ENCODE results near the gene GASK1A. TPM values are rescaled to one million over a fixed set of nuclear protein-coding genes. Genes with fewer than 3 reads are reported as not detected.

The GASK1A gene
- total RNA-seq, 2 experiments from 2014 or later, result not detected

DNA sequence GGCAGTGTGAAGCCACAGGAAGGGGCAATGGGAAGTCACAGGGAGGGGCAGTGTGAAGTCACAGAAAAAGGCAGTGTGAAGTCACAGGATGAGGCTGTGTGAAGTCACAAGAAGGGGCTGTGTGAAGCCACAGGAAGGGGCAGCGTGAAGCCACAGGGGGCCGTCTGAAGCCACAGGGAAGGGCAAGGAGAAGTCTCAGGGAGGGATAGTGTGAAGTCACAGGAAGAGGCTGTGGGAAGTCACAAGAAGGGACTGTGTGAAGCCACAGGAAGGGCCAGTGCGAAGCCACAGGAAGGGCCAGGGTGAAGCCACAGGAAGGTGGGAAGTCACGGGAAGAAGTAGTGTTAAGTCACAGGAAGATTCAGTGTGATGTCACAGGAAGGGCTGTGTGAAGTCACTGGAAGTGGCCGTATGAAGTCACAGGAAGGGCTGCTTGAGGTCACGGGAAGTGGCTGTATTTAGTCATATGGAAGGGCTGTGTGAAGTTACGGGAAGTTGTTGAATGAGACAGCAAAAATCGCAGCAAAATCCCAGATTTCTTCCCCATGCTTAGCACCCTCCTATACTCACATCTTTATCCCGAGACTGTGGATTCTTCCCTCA, 38.6 kb downstream of the GASK1A start:
- H3K36me3 Mint-ChIP-seq, result peaks cover 1% of the 10 kb centered on the region
- H3K4me3 Mint-ChIP-seq, result no peak overlapping the region
- peaks cover 17% of the 10 kb centered on the region for H3K9me3 Mint-ChIP-seq
- no peak overlapping the region for H3K27ac Mint-ChIP-seq
- CTCF ChIA-PET, result no interaction called here
- peaks cover 33% of the 10 kb centered on the region for H3K4me1 Mint-ChIP-seq (ENCODE audit: low read depth)
- DNase-seq, result no peak
- POLR2A ChIA-PET, result no interaction called here
- H3K27me3 Mint-ChIP-seq, result no peaks in the 10 kb centered on the region
- intact Hi-C loops (cut with micrococcal nuclease), result no loop called here

DNA sequence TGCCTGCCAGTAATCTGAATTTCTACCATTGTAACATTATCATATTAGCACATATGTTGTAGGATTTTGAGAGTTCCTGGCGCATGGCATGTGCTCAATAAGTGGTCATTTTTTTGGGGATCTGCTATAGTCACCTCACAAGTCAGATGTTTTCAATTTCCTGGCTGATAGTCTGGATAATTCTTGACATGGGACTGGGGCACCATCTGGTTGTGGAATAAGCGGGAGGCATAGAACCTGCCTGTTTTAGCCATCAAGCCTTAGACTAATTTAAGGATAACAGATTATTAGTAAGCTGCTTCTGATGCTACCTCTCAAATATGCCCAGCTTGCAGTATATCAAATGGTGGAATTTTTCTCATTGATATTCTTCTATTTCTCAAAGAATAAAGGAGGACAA, 39.1 kb downstream of the GASK1A start:
- peaks cover 1% of the 10 kb centered on the region for H3K36me3 Mint-ChIP-seq
- intact Hi-C loops (cut with micrococcal nuclease), result no loop called here
- CTCF ChIA-PET, result no interaction called here
- H3K27me3 Mint-ChIP-seq, result no peaks in the 10 kb centered on the region
- H3K4me1 Mint-ChIP-seq (ENCODE audit: low read depth), result peaks cover 39% of the 10 kb centered on the region
- no peak overlapping the region for H3K4me3 Mint-ChIP-seq
- no peak for DNase-seq
- no peak overlapping the region for H3K27ac Mint-ChIP-seq
- peaks cover 18% of the 10 kb centered on the region for H3K9me3 Mint-ChIP-seq
- POLR2A ChIA-PET, result no interaction called here

DNA sequence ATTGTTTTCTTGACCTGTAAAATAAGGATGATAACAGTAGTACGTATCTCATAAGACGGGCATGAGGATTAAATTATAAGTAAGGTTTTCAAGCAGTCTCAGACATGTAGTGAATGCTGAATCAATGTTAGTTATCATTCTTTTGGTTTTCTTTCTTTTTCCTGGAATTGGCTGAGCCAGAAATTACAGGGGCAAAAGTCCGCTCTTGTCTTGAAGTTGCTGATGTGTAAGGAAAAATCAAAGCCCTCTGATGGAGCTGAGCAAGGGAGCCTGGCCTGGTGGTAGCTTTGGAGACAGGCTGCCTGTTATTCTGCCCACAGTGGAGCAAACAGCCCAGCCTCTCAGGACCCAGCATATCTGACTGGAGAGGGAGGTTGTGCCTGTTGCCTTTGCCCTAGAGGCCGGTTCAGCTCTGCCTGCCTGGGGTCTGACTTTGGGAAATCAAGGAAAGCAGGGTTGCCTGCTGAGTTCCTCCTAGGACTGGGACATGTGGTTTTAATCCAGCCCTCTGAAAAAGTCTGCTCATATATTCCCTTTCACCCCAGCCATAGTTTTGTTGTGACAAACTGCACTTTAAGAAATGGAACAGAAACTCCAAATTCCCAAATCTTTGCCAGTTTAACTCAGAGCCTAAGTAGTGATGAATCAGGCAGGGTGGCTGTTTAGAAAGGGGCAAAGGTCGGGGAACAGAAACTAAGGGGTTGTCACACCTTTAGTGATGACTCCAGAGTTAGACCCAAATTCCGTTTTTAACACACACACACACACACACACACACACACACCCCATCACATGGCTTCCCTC, 40.1 kb downstream of the GASK1A start:
- no peak overlapping the region for H3K4me3 Mint-ChIP-seq
- ChIA-PET CTCF (no interaction called here), POLR2A (no interaction called here)
- H3K4me1 Mint-ChIP-seq (ENCODE audit: low read depth), result peaks cover 48% of the 10 kb centered on the region
- intact Hi-C loops (cut with micrococcal nuclease), result no loop called here
- H3K36me3 Mint-ChIP-seq, result peaks cover 1% of the 10 kb centered on the region
- peaks cover 18% of the 10 kb centered on the region for H3K9me3 Mint-ChIP-seq
- no peak for DNase-seq
- no peak overlapping the region for H3K27ac Mint-ChIP-seq
- H3K27me3 Mint-ChIP-seq, result no peaks in the 10 kb centered on the region

DNA sequence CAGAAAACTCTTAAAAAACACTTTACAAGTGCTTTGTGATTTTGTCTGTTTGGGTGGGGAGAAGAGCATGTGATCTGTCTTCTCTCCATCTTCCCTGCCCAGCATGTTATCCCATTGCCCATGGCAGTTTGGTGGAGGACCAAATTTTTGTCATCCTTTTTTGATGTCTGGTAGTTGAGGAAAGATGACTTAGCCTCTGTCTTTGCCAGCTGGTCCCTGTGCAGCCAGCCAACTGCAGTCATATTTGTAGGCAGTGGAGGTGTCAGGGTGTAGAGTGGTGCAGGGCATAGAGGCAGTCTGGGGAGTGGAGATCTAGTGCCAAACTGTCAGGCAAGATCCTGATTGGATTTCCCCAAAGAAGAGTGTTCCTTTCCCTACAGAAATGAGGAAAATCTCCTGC, 40.7 kb downstream of the GASK1A start:
- CTCF ChIA-PET, result no interaction called here
- DNase-seq, result no peak
- Mint-ChIP-seq H3K4me1 (ENCODE audit: low read depth) (peaks cover 55% of the 10 kb centered on the region), H3K36me3 (peaks cover 1% of the 10 kb centered on the region), H3K4me3 (no peak overlapping the region), H3K27ac (no peak overlapping the region), H3K27me3 (no peaks in the 10 kb centered on the region), H3K9me3 (peaks cover 18% of the 10 kb centered on the region)
- intact Hi-C loops (cut with micrococcal nuclease), result no loop called here
- POLR2A ChIA-PET, result no interaction called here

DNA sequence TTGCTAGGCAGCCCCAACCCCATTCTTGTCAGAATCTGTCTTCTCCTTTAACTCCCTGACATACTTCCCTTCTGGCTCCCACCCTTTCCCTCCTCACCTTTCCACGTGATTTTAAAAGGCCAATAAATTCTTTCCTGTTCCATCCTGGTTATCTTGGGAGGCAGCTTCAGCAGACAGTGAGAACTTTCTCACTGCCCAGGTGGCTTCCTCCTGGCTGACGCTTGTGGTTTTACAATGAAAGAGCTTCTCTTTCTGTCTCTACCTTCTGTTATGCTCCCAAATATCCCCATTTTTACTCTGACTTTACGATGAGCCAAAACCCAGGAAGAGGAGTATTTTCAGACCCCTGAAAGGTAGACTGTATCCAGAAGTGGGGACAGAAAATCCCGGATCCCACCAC, 42.1 kb downstream of the GASK1A start:
- CTCF ChIA-PET, result no interaction called here
- POLR2A ChIA-PET, result no interaction called here
- H3K36me3 Mint-ChIP-seq, result peaks cover 1% of the 10 kb centered on the region

DNA sequence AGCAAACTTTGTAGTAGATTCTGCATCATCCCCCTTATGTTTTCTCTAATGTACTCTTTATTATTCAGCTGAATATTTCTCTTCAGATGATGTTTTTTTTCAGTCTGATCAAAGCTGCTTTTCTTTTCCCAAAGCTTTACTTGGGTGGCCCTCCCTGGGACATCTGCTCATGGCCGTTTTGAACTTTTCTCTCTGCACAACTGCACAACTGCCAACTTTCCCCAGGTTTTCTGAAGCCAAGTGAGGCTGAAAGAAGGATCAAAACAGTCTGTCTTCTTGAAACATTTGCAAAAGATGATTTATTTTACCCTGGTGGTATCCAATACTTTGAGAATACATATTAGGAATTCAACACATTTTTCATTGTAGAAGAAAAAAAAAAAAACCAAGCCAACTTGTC, 43.0 kb downstream of the GASK1A start:
- H3K4me1 Mint-ChIP-seq (ENCODE audit: low read depth), result peaks cover 63% of the 10 kb centered on the region
- H3K27me3 Mint-ChIP-seq, result no peaks in the 10 kb centered on the region
- no peak overlapping the region for H3K27ac Mint-ChIP-seq
- no peak overlapping the region for H3K4me3 Mint-ChIP-seq
- no peak for DNase-seq
- POLR2A ChIA-PET, result no interaction called here
- intact Hi-C loops (cut with micrococcal nuclease), result no loop called here
- H3K9me3 Mint-ChIP-seq, result peaks cover 18% of the 10 kb centered on the region
- CTCF ChIA-PET, result no interaction called here
- peaks cover 1% of the 10 kb centered on the region for H3K36me3 Mint-ChIP-seq

More for the DNA sequence above, 42.1 kb downstream of the GASK1A start:
- Mint-ChIP-seq H3K4me3 (no peak overlapping the region), H3K9me3 (peaks cover 18% of the 10 kb centered on the region), H3K27me3 (no peaks in the 10 kb centered on the region), H3K4me1 (ENCODE audit: low read depth) (peaks cover 63% of the 10 kb centered on the region), H3K27ac (no peak overlapping the region)
- DNase-seq, result no peak
- intact Hi-C loops (cut with micrococcal nuclease), result no loop called here

DNA sequence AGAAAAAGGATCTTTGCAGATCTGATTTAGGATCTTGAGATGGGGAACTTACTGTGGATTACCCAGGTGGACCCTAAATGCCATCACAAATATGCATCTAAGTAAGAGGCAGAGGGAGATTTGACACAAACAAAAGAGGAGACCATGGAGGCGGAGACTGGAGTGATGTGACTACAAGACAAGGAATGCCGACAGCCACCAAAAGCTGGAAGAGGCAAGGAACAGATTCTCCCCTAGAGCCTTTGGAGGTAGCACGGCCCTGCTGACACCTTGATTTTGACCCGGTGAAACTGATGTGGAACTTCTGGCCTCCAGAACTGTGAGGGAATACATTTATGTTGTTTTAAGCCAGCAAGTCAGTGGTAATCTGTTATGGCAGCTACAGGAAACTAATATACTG, 44.0 kb downstream of the GASK1A start:
- Mint-ChIP-seq H3K4me3 (no peak overlapping the region), H3K4me1 (ENCODE audit: low read depth) (peaks cover 63% of the 10 kb centered on the region), H3K9me3 (peaks cover 16% of the 10 kb centered on the region), H3K27me3 (no peaks in the 10 kb centered on the region), H3K36me3 (peaks cover 1% of the 10 kb centered on the region), H3K27ac (no peak overlapping the region)
- ChIA-PET POLR2A (no interaction called here), CTCF (no interaction called here)
- DNase-seq, result no peak
- intact Hi-C loops (cut with micrococcal nuclease), result no loop called here

DNA sequence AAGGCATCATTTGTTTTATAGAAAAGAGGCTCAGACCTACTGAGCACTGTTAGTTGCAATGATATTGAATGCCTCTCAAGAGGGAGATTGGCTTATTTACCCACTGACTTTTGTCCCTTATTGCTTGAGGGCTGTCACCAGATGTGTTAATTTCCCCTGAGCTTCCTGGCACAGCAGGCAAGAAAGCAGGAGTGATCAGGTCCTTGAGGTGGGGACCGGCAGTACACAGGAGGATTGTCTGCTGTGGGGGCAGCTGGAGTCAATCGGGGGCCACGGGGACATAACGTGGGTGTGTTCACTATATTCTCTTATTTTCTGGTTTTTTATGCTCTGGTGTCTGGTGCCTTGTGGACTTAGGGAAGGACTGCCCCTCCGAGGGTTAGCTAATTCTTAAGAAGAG, 44.6 kb downstream of the GASK1A start:
- Mint-ChIP-seq H3K36me3 (peaks cover 1% of the 10 kb centered on the region), H3K4me1 (ENCODE audit: low read depth) (peaks cover 62% of the 10 kb centered on the region), H3K27me3 (no peaks in the 10 kb centered on the region), H3K9me3 (peaks cover 15% of the 10 kb centered on the region), H3K4me3 (peak overlapping the region; percentile 25), H3K27ac (peak overlapping the region; percentile 26)
- intact Hi-C loops (cut with micrococcal nuclease), result no loop called here
- ChIA-PET CTCF (interaction anchor here (1.3 kb wide), 2 partner anchors 48 to 62 kb away, joined by 3 to 5 read pairs; no protein-coding TSS in a partner anchor), POLR2A (no interaction called here)
- DNase-seq, result no peak

DNA sequence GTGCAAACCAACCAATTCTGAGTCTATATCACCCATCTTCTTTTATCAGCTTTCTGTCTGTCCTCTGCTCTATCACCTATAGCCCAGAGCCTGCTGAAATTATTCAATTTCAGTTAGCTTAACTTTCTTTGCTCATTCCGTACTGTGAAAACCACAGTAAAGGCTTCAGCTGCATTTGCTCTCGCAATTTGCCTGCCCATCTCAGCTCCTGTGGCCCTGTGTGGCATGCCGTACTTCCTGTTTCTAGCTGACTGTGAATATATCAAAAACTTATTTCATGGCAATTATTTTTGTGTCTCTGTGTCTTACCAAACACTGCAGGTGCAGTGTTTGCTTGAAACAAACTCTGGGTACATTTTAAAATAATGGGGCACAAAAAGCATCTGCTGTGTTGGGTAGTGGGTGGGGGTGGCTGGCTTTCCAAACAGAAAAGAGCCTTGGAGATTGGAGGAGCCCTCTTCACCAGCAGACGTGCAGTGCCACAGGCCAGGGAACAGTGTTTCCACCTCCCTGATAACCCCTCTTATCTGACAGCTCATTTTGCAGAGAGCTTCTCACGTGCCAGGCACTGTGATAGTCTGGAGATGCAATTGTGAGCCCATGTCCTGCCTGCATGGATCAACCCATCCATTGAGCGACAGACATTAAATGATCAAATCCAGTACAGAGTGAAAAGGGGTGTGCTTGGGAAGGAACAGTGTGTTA, 45.2 kb downstream of the GASK1A start:
- peaks cover 1% of the 10 kb centered on the region for H3K36me3 Mint-ChIP-seq
- H3K27me3 Mint-ChIP-seq, result no peaks in the 10 kb centered on the region
- H3K4me3 Mint-ChIP-seq, result peak overlapping the region; percentile 25
- ChIA-PET POLR2A (no interaction called here), CTCF (interaction anchor here (1.3 kb wide), 2 partner anchors 47 to 63 kb away, joined by 3 to 5 read pairs; no protein-coding TSS in a partner anchor)
- H3K9me3 Mint-ChIP-seq, result peaks cover 15% of the 10 kb centered on the region
- peaks cover 58% of the 10 kb centered on the region for H3K4me1 Mint-ChIP-seq (ENCODE audit: low read depth)
- intact Hi-C loops (cut with micrococcal nuclease), result no loop called here
- peak overlapping the region; percentile 30 for H3K27ac Mint-ChIP-seq
- DNase-seq, result peak; percentile 70

DNA sequence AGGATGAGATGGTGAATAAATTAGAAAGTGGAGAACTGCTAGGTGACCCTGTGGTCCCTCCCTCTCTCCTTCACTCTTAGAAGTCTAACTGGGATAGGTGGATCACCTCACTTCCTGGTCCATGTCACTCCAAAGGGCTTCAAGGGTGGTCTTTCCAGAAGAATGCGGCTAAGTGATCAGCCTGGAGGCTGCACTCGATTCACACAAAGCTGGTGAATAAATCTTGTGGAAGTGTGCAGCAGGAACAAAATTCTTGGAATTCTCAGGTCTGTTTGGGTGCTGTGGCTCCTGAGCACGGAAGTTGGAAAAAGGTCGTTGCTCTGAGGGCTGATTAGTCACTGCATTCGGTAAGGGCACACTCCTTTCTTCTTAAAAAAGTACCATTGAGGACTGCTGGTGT, 46.3 kb downstream of the GASK1A start:
- CTCF ChIA-PET, result no interaction called here
- no peaks in the 10 kb centered on the region for H3K27me3 Mint-ChIP-seq
- POLR2A ChIA-PET, result no interaction called here
- DNase-seq, result no peak
- H3K36me3 Mint-ChIP-seq, result peaks cover 1% of the 10 kb centered on the region
- H3K4me1 Mint-ChIP-seq (ENCODE audit: low read depth), result peaks cover 51% of the 10 kb centered on the region
- peaks cover 15% of the 10 kb centered on the region for H3K9me3 Mint-ChIP-seq
- no peak overlapping the region for H3K27ac Mint-ChIP-seq
- intact Hi-C loops (cut with micrococcal nuclease), result no loop called here
- no peak overlapping the region for H3K4me3 Mint-ChIP-seq

DNA sequence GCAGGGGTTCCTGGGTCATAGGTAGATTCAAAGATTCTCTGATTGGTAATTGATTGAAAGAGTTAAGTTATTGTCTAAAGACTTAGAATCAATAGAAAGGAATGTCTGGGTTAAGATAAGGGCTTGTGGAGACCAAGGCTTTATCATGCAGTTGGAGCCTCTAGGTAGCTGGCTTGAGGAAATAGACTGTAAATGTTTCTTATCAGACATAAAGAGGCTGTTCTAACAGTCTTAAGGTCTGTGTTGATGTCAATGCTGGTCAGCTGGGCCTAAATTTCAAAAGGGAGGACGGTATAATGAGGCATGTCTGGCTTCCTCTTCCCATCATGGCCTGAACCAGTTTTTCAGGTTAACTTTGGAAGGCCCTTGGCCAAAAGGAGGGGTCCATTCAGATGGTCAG, 48.9 kb downstream of the GASK1A start:
- peaks cover 29% of the 10 kb centered on the region for H3K4me1 Mint-ChIP-seq (ENCODE audit: low read depth)
- ChIA-PET POLR2A (no interaction called here), CTCF (no interaction called here)
- H3K9me3 Mint-ChIP-seq, result no peaks in the 10 kb centered on the region
- intact Hi-C loops (cut with micrococcal nuclease), result no loop called here
- H3K27ac Mint-ChIP-seq, result no peak overlapping the region
- no peaks in the 10 kb centered on the region for H3K36me3 Mint-ChIP-seq
- H3K27me3 Mint-ChIP-seq, result no peaks in the 10 kb centered on the region
- H3K4me3 Mint-ChIP-seq, result no peak overlapping the region
- no peak for DNase-seq

DNA sequence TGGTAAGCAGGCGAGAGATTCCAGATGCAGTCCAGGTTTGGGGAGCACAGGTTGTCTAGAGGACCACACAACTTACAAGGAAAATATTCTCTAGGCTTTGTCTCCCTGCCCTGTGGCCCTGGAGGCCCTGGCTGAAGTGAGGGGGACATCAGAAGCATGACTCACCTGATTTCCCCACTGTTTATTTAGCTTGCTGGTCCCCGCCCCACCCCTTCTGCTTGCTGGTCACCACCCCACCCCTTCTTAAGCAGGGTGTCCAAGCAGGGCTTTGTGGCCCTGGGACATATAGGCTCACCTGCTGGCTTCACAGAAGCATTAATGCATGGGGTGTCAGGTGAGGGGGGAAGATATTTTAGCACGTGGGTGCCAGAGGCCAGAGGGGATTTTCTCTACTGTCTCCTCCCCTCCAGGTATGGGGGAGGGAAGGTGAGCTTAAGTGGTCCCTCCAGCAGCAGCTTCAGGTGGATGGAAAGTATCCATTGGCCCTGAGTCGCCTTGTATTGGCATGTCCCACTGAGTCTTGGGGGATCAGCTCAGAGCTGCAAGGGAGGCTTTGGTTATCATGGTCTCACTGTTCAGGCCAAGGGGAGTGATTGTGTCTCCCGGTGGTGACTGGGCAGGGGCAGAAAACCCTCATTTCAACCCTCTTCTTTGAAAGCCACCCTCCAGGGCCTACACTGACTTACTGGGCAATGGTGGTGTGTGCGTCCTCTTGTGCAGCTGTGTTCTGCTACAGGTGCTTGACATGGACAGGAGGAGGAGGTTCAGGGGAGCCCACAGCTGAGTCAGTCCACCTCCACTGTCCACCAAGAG, 49.8 kb downstream of the GASK1A start:
- intact Hi-C loops (cut with micrococcal nuclease), result no loop called here
- no peaks in the 10 kb centered on the region for H3K36me3 Mint-ChIP-seq
- H3K27me3 Mint-ChIP-seq, result no peaks in the 10 kb centered on the region
- no peak overlapping the region for H3K4me3 Mint-ChIP-seq
- H3K4me1 Mint-ChIP-seq (ENCODE audit: low read depth), result peaks cover 20% of the 10 kb centered on the region
- no peak overlapping the region for H3K27ac Mint-ChIP-seq
- ChIA-PET CTCF (no interaction called here), POLR2A (no interaction called here)
- no peak for DNase-seq
- no peaks in the 10 kb centered on the region for H3K9me3 Mint-ChIP-seq
